ENCODE measurements around the gene TRPT1.

The TRPT1 gene

GRCh38 chr11:64225608-64226506 lies at the start of gene TRPT1, which contains the start of gene NUDT22 (continued):
- TF ChIP-seq, protein P1, sequence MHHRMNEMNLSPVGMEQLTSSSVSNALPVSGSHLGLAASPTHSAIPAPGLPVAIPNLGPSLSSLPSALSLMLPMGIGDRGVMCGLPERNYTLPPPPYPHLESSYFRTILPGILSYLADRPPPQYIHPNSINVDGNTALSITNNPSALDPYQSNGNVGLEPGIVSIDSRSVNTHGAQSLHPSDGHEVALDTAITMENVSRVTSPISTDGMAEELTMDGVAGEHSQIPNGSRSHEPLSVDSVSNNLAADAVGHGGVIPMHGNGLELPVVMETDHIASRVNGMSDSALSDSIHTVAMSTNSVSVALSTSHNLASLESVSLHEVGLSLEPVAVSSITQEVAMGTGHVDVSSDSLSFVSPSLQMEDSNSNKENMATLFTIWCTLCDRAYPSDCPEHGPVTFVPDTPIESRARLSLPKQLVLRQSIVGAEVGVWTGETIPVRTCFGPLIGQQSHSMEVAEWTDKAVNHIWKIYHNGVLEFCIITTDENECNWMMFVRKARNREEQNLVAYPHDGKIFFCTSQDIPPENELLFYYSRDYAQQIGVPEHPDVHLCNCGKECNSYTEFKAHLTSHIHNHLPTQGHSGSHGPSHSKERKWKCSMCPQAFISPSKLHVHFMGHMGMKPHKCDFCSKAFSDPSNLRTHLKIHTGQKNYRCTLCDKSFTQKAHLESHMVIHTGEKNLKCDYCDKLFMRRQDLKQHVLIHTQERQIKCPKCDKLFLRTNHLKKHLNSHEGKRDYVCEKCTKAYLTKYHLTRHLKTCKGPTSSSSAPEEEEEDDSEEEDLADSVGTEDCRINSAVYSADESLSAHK (tag by site-specific recombination; IDR thresholded peaks at IDR 0.05) = no peak
- TF ChIP-seq, protein P2, sequence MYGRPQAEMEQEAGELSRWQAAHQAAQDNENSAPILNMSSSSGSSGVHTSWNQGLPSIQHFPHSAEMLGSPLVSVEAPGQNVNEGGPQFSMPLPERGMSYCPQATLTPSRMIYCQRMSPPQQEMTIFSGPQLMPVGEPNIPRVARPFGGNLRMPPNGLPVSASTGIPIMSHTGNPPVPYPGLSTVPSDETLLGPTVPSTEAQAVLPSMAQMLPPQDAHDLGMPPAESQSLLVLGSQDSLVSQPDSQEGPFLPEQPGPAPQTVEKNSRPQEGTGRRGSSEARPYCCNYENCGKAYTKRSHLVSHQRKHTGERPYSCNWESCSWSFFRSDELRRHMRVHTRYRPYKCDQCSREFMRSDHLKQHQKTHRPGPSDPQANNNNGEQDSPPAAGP (tag by site-specific recombination; IDR thresholded peaks at IDR 0.05) = no peak
- TF ChIP-seq ZNF426 (tag by site-specific recombination; IDR thresholded peaks at IDR 0.05) (no peak), SP3 (tag by site-specific recombination; IDR thresholded peaks at IDR 0.05) (peak; percentile 69), ZNF18 (tag by site-specific recombination; IDR thresholded peaks at IDR 0.05) (no peak), ZNF341 (tag by site-specific recombination; IDR thresholded peaks at IDR 0.05; ENCODE audit: low read depth) (no peak; the same call in 1 of the 2 replicates), ZNF473 (tag by site-specific recombination; IDR thresholded peaks at IDR 0.05) (no peak)

GRCh38 chr11:64275031-64275800 lies 49.2 kb upstream of the TRPT1 start:
- no peaks in the 10 kb centered on the region for H3K9me3 ChIP-seq (ENCODE audit: control insufficient read depth, insufficient read depth, low read depth, low read length)
- H3K36me3 ChIP-seq (ENCODE audit: control insufficient read depth in 2 of 2, insufficient read depth in 1 of 2, low read length in 2 of 2) = peaks cover 0 to 45% of the 10 kb centered on the region in 2 experiments; a peak in 2 of 3 replicates
- ChIA-PET CTCF (interaction anchor here (0.6 to 1.8 kb wide), 9 partner anchors 10 to 364 kb away, joined by 3 to 9 read pairs (median 4); partner anchors contain the start of gene PLCB3), POLR2A (interaction anchor here (0.7 to 1.1 kb wide), 4 partner anchors 9 to 70 kb away, joined by 3 read pairs; partner anchors contain the start of gene BAD)
- H3K4me1 ChIP-seq (ENCODE audit: control insufficient read depth, insufficient read depth, low read length) = no peaks in the 10 kb centered on the region
- no peak overlapping the region for H3K4me3 ChIP-seq (ENCODE audit: low read depth, low read length)
- H3K27ac ChIP-seq (ENCODE audit: extremely low read depth, low read depth, low read length) = no peak overlapping the region
- TF ChIP-seq PRDM2 (tag by site-specific recombination; IDR thresholded peaks at IDR 0.05; ENCODE audit: borderline replicate concordance) (no peak), ZNF148 (tag by site-specific recombination; IDR thresholded peaks at IDR 0.05; ENCODE audit: borderline replicate concordance) (no peak), ZNF354C (tag by site-specific recombination; IDR thresholded peaks at IDR 0.05; ENCODE audit: borderline replicate concordance, low read depth) (no peak), ZNF211 (tag by site-specific recombination; IDR thresholded peaks at IDR 0.05; ENCODE audit: low read depth) (no peak), ZNF416 (tag by site-specific recombination; IDR thresholded peaks at IDR 0.05) (no peak), ZNF223 (tag by site-specific recombination; IDR thresholded peaks at IDR 0.05) (no peak), ZNF169 (tag by site-specific recombination; IDR thresholded peaks at IDR 0.05) (no peak), ZNF350 (tag by site-specific recombination; IDR thresholded peaks at IDR 0.05) (no peak), ZNF792 (tag by site-specific recombination; IDR thresholded peaks at IDR 0.05) (no peak)
- TF ChIP-seq, protein P3, sequence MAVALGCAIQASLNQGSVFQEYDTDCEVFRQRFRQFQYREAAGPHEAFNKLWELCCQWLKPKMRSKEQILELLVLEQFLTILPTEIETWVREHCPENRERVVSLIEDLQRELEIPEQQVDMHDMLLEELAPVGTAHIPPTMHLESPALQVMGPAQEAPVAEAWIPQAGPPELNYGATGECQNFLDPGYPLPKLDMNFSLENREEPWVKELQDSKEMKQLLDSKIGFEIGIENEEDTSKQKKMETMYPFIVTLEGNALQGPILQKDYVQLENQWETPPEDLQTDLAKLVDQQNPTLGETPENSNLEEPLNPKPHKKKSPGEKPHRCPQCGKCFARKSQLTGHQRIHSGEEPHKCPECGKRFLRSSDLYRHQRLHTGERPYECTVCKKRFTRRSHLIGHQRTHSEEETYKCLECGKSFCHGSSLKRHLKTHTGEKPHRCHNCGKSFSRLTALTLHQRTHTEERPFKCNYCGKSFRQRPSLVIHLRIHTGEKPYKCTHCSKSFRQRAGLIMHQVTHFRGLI (tag by site-specific recombination; IDR thresholded peaks at IDR 0.05) = no peak

Data from HEK293 (cell line).